HG03354 (cell line): Measurements from ENCODE around the gene SLC2A4.

Source experiments
- ATAC-seq: cut with Tn5 transposase; IDR thresholded peaks from one replicate; pipeline ENCODE4 v1.9.1; 2021; ENCODE audit warnings: mild to moderate bottlenecking; ENCODE audit not compliant: unreplicated experiment, poor library complexity, severe bottlenecking

The SLC2A4 gene

DNA sequence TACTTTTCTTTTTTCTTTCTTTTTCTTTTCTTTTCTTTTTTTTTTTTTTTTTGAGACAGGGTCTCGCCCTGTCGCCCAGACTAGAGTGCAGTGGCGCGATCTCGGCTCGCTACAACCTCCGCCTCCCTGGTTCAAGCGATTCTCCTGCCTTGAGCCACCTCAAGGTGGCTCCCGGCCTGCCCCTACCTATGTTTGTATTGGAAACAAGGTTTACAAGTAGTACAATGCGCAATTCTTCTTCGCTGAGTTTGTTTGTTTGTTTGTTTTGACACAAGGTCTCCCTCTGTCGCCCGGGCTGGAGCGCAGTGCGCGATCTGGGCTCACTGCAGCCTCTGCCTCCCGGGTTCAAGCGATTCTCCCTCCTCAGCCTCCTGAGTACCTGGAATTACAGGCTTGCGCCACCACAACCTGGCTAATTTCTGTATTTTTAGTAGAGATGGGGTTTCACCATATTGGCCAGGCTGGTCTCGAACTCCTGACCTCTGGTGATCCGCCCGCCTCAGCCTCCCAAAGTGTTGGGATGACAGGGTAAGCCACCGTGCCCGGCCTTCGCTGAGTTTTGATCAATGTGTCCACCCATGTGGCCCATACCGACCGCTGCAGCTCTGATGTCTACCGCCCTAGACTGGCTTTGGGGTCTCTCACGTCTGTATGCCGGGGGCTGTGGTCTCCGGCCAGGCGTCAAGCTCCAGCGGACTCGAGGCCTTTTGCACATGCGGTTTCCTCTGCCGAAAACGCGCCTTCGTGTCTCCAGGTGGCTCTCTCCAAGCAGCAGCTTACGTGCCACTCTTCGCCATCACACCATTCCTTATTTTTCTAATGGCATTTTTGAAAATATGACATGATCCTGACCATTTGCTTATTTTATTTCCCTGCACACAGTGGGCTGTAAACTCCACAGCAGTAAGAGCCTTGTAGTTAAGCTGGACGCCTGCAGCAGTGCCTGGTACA, 14.0 kb downstream of the SLC2A4 start:
- no peak for ATAC-seq

DNA sequence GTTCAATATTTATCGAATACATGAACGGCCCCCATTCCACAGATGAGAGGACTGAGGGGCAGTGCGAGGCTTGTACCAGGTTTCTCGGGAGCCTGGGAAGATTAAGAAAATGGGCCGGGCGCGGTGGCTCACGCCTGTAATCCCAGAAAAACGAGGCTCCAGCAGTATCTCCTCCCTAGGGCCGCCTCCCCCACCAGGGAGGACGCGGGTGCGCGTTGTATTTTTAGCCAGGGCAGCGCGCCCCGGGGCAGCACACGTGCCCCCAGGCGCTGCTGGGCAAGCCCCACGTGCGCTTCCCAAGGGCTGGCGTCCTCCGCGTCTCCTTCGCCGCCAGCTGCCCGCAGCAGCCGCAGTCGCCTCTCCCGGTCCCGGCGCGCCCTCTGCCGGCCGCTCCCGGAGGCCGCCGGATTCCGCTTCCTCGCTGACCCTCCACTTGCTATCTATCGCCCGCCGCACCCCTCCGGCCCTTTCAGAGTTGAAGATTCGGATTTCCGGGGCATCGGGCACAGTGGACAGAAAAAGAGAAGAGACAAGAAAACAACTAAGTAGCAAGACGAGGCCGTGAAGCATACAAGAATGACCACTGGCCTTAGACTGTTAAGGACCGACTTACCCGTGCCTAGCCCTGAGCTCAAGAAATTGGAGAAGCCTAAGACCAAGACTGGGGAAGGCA, 14.8 kb downstream of the SLC2A4 start:
- ATAC-seq, result no peak

DNA sequence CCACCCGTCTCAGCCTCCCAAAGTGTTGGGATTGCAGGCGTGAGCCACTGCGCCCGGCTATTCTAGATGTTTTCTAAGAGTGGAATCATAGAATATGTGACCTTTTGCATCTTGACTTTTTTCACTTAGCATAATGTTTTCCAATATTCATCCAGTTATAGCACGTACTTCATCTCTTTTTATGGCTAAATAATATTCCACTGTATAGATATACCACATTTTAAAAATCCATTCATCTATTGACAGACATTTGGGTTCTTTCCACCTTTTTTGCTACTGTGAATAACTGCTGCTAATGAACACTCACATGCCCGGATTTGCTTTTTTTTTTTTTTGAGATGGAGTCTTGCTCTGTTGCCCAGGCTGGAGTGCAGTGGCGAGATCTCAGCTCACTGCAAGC, 22.7 kb downstream of the SLC2A4 start:
- no peak for ATAC-seq

DNA sequence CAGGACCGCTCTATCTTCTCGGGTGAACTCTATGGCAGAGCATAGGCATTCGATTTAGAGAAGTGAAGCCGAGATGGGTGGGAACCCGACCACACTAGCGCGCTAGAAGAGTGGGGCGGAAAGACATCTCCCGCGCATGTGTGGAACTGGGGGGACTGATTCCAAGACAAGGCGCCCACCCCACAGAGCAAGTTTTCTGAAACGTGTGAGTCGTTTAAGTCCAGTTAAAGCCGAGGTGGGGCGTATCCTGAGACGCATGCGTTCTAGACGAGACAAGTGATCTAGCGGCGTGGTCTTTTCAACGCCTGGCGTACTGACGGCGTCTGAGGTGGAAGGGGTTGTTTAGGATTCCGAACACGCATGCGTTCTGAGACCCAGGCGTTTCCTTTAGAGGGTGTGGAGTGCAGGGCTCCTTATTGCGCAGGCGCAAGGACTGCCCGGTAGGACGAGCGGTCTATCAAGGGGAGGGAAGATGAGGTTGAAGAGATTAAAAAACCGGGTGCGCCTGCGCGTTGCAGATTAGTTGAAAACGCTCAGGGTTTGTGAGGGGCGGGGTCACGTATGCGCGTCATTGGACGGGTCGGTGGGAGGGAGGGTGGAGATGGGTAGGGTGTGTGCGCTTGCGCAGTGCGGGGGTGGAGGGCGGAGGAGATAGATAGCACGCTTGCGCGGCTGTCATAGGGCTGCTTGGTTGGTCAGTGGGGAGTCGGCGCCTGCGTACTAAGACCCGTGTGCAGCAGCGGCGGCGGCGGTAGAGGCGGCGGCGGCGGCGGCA, 25.6 kb downstream of the SLC2A4 start, which contains the start of gene EIF5A:
EIF5A (plus strand) TSS at position 718 of the 775 bp plus-strand sequence. CDS start 2,008 bp downstream, outside the sequence.
- peak; percentile 73 for ATAC-seq

DNA sequence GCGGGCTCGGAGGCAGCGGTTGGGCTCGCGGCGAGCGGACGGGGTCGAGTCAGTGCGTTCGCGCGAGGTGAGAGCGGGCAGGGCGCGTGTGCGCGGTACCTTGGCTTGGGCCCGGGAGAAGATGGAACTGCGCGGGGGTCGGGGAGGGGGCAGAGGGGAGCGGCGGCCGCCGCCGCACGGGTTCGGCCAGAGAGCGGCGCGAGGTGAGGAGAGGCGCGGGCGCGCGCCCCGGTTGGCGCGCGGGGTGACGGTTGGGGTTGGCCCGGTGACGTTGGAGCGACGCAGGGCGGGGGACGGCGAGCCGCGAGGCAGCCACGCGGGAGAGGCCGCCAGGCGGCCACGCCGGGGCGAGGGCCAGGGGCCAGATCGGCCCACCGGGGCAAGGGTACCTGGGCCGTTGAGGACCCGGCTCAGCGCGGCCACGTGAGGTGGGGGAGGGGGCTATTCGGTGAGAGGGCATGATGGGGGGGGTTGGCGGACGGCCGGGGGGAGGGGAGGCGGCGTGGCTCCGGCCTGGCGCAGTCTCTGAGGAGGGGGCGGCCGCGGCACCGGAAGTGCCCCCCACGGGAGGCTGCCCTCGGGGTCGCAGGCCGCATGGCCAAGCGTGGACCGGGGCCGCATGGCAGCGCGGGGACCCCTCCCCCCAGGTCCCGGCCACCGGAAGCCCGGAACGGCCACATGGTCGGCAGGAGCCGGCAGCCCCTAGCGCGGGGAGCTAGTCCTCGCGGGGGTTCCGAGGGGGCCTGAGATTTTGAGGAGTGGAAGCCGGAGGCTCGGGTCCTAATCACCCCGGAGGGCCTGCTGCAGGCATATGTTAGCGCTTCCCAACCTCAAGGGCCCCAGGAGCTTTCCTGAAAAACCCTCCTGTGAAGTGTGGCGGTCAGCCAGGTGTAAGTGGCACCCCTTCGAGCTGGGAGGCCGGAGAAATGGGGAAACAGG, 26.4 kb downstream of the SLC2A4 start:
- ATAC-seq, result peak; percentile 8

DNA sequence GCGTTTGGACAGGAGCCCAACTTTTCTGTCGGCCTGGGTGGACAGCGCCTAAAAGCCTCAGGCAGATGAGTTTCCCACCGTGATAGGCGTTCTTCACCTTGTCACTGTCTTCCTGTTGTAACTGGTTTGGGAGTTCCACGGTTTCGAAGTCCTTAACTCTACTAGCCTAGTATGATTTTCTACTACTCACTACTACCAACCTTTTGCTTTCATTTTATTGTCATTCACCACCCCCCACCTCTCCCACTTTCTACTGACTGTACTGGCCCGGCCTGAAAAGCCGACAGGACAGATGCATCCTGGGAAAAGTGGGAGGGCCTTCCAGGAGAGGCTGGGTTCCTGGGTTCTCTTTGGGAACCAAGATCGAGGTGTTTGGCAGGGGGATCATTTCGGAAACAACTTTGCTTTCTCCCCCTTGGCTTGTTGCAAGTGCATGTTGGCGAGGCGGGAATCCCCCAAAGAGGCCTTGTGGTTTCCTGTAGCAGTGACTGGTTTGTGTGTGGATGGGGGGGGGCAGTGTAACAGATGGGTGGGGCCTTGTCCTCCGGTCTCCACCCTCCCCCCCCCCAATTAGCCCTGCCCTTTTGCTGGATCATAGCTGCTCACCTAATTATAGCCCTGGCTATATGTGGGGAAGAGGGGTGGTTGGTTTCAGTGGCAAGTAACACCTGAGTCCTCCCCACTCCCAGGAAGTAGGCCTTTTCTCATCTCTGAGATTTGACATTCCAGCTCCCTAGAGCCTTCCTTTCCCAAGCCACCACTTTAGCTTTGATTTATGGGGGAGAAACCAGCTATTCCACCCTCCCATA, 27.3 kb downstream of the SLC2A4 start:
- ATAC-seq, result peak; percentile 24

DNA sequence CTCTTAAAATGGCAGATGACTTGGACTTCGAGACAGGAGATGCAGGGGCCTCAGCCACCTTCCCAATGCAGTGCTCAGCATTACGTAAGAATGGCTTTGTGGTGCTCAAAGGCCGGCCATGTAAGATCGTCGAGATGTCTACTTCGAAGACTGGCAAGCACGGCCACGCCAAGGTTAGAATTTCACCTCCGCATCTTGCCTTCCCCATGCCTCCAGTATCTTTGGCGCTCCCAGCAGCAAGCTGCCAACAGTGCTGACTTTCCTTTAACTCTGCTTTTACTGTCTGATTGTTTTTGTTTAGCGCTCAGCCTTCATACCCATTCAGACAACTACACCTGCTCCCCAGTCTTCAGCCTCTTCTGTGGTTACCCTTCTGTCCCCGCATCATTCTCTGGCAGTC, 28.1 kb downstream of the SLC2A4 start:
- ATAC-seq, result no peak

DNA sequence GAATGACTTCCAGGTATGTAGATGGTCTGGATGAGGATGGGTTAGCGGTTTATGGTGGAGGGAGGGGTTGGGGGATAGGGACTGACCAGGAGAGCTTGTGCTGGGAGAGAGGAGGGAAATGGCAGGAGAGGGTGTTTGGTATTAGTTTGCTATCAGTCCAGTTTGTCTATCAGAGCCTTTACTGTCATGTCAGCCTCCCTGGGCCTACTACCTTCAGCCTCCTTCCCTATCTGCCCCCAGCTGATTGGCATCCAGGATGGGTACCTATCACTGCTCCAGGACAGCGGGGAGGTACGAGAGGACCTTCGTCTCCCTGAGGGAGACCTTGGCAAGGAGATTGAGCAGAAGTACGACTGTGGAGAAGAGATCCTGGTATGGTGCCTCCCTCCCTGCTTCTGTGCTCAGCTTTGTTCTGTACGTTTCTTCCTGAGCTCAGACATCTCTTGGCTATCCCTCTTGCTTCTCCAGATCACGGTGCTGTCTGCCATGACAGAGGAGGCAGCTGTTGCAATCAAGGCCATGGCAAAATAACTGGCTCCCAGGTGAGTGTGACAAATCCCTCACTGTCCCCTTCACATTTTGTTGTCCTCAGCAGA, 29.7 kb downstream of the SLC2A4 start:
- ATAC-seq, result no peak

DNA sequence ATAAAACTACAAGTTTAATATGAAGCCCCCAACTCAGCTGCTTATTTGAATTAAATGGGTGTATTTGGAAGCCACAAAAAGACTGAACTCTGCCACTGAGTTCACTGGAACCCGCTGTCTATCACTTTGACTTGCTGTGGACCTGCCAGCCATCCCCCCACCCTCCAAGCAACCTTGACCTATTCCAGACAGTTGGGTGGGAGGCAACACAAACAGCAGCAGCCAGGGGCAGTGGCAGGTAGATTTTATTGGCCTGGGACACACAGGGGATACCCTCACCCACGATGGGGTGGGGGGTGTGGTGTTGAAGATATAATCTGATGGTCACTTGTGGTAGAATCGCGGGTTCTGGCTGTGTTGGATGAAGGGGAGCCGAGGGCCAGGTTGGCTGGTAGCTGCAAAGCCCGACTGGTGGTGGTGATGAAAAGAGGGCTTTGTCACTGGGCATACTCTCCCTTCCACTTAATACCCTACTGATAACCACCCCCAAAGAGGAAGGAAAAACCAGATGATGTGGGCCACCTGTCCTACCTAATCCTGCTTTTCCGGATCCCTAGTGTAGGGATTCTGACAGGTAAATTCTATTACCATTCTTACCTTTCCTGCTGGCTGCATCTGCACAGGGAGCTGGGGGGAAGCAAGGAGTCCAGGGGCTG, 31.0 kb downstream of the SLC2A4 start:
- no peak for ATAC-seq

DNA sequence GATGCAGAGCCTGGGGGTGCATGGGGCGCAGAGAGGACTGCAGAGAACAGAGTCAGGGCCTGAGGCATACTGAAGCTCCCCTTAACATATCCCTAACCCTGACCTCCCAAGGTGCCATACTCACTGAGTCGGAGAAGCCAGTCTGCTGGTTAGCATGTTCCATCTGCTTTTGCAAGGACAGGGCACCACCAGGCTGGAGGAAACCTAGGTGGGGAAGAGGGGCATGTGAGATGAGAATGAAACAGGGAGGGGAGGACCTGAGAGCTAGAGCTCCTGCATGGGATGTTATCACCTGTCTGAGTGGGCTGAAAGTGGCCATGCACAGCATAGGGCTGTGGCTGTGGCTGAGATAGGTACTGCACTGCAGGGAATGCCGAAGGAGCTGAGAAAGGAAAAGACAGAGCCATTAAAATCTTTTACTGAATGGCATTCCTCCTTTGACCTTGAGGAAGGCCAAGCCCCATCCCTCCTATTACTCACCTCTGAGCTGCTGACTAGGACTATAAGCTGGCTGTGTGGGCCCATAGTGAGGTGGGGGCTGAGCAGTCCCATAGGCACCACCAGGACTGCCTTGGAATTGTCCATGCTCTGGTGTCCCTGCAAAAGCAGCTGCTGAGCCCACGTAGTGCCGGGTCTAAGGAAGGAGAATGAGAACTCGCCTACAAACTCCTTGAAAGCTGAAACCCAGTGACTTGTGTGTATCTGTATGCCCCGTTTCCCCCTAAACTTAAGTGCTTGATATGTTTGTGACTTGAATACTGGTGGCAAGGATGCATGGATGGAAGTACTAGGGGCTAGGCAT, 31.8 kb downstream of the SLC2A4 start:
- no peak for ATAC-seq

DNA sequence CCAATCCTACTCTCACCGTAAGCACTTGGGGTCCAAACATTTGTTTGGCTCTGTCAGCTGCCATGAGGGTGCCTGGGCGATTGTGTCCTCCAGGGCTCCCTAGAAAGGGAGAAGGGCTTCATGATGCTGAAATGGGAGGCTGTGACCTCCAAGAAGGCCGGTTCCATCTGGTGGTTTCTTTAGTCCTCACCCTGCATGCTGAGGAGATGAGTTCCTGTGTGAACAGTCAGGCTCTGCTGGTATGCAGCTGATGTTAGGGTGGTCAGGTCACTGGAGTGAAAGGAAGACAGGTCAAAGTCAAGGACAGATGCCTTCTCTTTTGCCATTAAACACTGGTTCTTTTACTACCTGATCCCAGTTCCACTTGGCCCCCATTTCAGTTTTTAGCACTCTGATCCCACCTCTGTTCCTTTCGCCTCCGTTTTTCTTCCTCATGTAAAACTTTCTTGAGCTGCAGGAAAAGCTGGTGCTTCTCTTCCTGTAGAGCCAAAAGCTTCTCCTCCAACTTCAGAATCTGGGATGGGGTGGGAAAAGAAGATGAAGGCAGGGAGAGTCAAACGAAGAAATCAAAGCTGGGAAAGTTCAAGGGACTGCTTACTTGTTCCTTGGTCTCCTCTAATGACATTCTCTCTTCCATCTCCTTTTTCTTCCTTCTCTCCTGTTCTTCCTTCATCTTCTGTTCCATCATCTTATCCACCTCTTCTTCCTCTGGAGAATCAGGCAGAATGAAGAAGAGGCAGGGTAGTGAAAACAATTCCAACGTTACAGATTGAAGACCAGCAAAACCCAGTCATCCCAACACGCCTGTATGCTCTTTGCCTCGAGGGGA, 32.6 kb downstream of the SLC2A4 start:
- ATAC-seq, result no peak

DNA sequence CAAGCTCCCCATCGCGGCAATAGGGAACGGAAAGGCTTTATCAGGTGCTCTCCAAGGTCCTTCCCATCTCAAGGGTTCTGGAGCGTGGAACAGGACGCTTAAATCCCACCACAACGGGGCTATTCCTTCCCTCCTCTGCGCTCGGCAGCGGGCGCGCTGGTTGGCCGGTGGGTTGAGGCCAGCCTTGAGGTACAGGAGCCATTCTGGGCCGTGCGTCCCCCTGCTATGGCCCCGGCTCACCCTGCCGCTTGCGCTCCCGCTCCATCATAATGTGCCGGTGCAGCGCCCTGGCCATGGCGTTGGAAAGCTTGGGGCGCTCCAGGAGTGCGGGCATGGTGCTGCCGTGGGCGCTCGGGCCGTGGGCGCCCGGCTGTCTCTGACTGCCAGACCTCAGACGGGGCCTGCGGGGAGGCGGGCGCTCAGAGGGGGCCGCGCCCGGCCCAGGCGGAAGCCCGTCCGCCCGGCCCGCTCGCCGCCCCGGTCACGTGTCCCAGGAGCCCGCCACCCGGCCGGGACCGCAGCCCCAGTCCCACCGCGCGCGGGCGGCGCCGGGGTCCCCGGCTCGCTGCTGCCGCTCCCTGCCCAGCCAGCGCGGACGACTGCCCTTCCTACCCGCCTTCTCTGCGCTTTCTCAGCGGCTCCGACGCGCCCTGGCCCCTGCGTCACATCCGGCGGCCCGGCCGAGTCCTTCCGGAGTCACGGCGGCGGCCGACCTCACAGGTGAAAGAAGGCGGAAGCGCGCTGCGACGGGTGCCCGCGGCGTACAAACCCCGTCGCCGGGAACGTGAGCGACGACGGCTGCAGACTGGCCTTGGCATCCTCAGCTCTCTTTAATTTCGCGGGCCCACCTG, 33.4 kb downstream of the SLC2A4 start, which contains the start of gene GPS2:
GPS2 (minus strand) TSS at position 642 of the 851 bp plus-strand sequence; CDS start at position 334, 308 bp downstream.
- peak; percentile 85 for ATAC-seq

DNA sequence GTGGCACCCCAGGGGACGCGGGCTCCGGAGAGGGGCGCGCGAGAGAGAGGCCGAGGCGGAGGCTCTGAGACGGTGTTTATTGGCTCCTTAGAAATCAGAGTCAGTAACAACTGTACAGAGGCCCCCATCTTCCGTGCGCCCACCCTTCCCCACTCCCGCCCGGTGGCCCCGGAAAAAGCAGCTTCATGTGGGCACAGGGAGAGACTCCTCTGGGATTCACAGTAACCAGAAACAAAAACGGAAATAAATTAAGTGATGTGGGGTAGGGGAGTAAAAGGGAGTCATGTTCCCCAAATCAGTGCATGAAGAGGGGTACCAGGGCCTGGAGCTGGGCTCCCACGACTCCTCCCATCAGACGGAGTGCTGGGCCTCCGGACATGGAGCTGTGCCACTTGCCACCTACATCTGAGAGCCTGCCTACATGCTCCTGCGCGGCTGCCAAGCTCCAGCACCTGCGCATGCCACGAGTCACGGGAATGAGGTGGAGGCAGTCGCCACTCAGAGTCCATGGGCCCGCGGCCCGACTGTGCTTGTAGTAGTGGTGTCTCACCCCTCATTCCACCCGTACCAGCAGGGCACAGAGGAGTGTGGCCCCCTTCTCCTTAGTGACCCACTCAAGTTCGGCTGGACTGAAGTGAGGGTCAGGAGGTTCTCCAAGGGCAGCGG, 34.2 kb downstream of the SLC2A4 start:
- no peak for ATAC-seq

DNA sequence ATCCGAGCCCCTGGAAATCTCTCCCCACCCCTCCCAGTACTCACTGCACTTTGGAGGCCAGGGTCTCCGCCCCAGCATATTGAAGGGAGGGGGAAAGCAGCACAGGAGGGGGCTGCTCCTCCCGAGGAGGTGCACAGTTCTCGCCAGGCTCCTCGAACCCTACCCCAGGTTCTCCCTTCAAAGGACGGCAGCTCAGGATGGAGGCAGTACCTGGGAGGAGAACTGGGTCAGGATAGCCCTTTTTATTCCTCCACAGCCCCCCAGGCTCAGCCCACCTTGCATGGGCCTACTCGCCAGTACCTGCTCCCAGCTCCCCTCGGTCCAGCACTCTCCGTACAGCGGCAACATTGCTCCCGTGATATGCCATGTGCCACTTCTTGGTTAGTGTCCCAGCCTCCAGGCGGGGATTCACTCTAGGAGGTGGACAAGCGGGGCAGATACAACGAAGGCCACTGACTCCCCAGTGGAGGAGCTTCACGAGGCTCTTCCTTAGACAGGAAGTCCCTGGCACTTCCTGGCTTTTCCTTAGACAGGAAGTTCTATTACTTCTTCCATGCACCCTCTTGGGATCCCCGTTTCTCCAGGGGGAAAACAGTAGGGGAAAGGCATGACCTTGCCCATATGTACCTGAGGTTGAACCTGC, 35.8 kb downstream of the SLC2A4 start:
- no peak for ATAC-seq
